HG03558 (cell line): ENCODE results near the gene CADM2.
"Not testable (repeated sequence)": the region's sequence is repeated elsewhere in the genome, so short reads cannot be mapped to it uniquely, and the experiment has no call there.

Source experiments
- ATAC-seq: cut with Tn5 transposase; IDR thresholded peaks from one replicate; pipeline ENCODE4 v1.9.1; 2021; ENCODE audit warnings: moderate number of reproducible peaks; ENCODE audit not compliant: unreplicated experiment; ENCODE audit errors: extremely low read depth

CADM2 gene

GRCh38 chr3:85068911-85069310 is 110.1 kb downstream of the CADM2 start:
- no peak for ATAC-seq

- no peak for ATAC-seq
Measured at GRCh38 chr3:85074003-85074402, 115.2 kb downstream of the CADM2 start.

GRCh38 chr3:85075663-85076062 is 116.9 kb downstream of the CADM2 start:
- no peak for ATAC-seq

- no peak for ATAC-seq
Measured at GRCh38 chr3:85077018-85077417, 118.2 kb downstream of the CADM2 start.

GRCh38 chr3:85081191-85081906 is 122.6 kb downstream of the CADM2 start:
- ATAC-seq = no peak

GRCh38 chr3:85090495-85090894 is 131.7 kb downstream of the CADM2 start:
- no peak for ATAC-seq

GRCh38 chr3:85100316-85100715 is 141.5 kb downstream of the CADM2 start:
- no peak for ATAC-seq

- no peak for ATAC-seq
Measured at GRCh38 chr3:85102781-85103180, 144.0 kb downstream of the CADM2 start.

GRCh38 chr3:85110393-85110792 is 151.6 kb downstream of the CADM2 start:
- no peak for ATAC-seq

GRCh38 chr3:85120879-85121278 is 162.1 kb downstream of the CADM2 start:
- no peak for ATAC-seq

- ATAC-seq = not testable (repeated sequence)
Measured at GRCh38 chr3:85132864-85133263, 174.1 kb downstream of the CADM2 start.

- not testable (repeated sequence) for ATAC-seq
Measured at GRCh38 chr3:85133691-85134420, 175.1 kb downstream of the CADM2 start.

GRCh38 chr3:85142626-85143025 is 183.8 kb downstream of the CADM2 start:
- no peak for ATAC-seq

- no peak for ATAC-seq
Measured at GRCh38 chr3:85148036-85148435, 189.2 kb downstream of the CADM2 start.

GRCh38 chr3:85151555-85151954 is 192.8 kb downstream of the CADM2 start:
- no peak for ATAC-seq

- not testable (repeated sequence) for ATAC-seq
Measured at GRCh38 chr3:85153279-85153678, 194.5 kb downstream of the CADM2 start.

- ATAC-seq = no peak
Measured at GRCh38 chr3:85159376-85159775, 200.6 kb downstream of the CADM2 start.

GRCh38 chr3:85161544-85161943 is 202.8 kb downstream of the CADM2 start:
- ATAC-seq = no peak

- no peak for ATAC-seq
Measured at GRCh38 chr3:85162905-85163304, 204.1 kb downstream of the CADM2 start.

- no peak for ATAC-seq
Measured at GRCh38 chr3:85164436-85164835, 205.6 kb downstream of the CADM2 start.

GRCh38 chr3:85167576-85167975 is 208.8 kb downstream of the CADM2 start:
- ATAC-seq = no peak

- ATAC-seq = no peak
Measured at GRCh38 chr3:85170646-85171045, 211.9 kb downstream of the CADM2 start.
